ENCODE measurements around the gene PDIA2. TPM values are rescaled to one million over a fixed set of nuclear protein-coding genes. Genes with fewer than 3 reads are reported as not detected.

The PDIA2 gene
- total RNA-seq, 1 experiment from 2014 or later: not detected

Other genes with a start within 250 kb of the PDIA2 start
- gene POLR3K, start 229.6 kb upstream of the PDIA2 start, total RNA-seq (2021): 33.5 and 38.4 TPM in 2 replicates
- 60.8 and 61.4 TPM in 2 replicates for gene SNRNP25, start 229.3 kb upstream of the PDIA2 start, total RNA-seq (2021)
- gene RHBDF1, start 210.5 kb upstream of the PDIA2 start, total RNA-seq (2021): 51.4 and 62.9 TPM in 2 replicates
- 86.2 and 138 TPM in 2 replicates for gene MPG, start 204.9 kb upstream of the PDIA2 start, total RNA-seq (2021)
- 56.8 and 66.6 TPM in 2 replicates for gene NPRL3, start 144.5 kb upstream of the PDIA2 start, total RNA-seq (2021)
- gene HBZ, start 130.5 kb upstream of the PDIA2 start, total RNA-seq (2021): not detected in 2 replicates
- not detected in 2 replicates for gene HBM, start 117.2 kb upstream of the PDIA2 start, total RNA-seq (2021)
- gene HBA2, start 110.3 kb upstream of the PDIA2 start, total RNA-seq (2021): not detected in 2 replicates
- not detected in 2 replicates for gene HBA1, start 106.5 kb upstream of the PDIA2 start, total RNA-seq (2021)
- gene HBQ1, start 102.7 kb upstream of the PDIA2 start, total RNA-seq (2021): not detected in 2 replicates
- gene LUC7L, start 53.7 kb upstream of the PDIA2 start, total RNA-seq (2021): 64.3 and 66.9 TPM in 2 replicates
- gene FAM234A, start 48.3 kb upstream of the PDIA2 start, total RNA-seq (2021): 126 and 131 TPM in 2 replicates
- not detected in 2 replicates for gene RGS11, start 7.2 kb upstream of the PDIA2 start, total RNA-seq (2021)
- not detected in 2 replicates for gene ARHGDIG, start 2.6 kb upstream of the PDIA2 start, total RNA-seq (2021)
- gene AXIN1, start 69.6 kb downstream of the PDIA2 start, total RNA-seq (2021): 42.0 and 51.2 TPM in 2 replicates
- gene MRPL28, start 87.4 kb downstream of the PDIA2 start, total RNA-seq (2021): 130 and 150 TPM in 2 replicates
- 41.4 and 45.6 TPM in 2 replicates for gene PGAP6, start 98.8 kb downstream of the PDIA2 start, total RNA-seq (2021)
- gene NME4, start 114.0 kb downstream of the PDIA2 start, total RNA-seq (2021): 157 and 159 TPM in 2 replicates
- 65.4 and 78.4 TPM in 2 replicates for gene DECR2, start 118.7 kb downstream of the PDIA2 start, total RNA-seq (2021)
- gene RAB11FIP3, start 142.5 kb downstream of the PDIA2 start, total RNA-seq (2021): 38.4 and 42.4 TPM in 2 replicates
- gene CAPN15, start 244.5 kb downstream of the PDIA2 start, total RNA-seq (2021): 66.8 and 68.9 TPM in 2 replicates